A673 (cell line): Measurements from ENCODE around the gene TRERF1. TPM values are rescaled to one million over a fixed set of nuclear protein-coding genes. Genes with fewer than 3 reads are reported as not detected.

ENCODE experiments used
- BruUV-seq: library from RNA; stranded (reverse); fragments of 400-500 nt; replicated peaks from 2 replicates; lab custom pipeline; 2021; lab: Mats Ljungman, UMichigan
- CTCF ChIA-PET: fragments of 300-600 bp; sonication (Branson Sonifier 250); formaldehyde crosslinking; loops from one replicate; lab custom pipeline; 2022; ENCODE audit warnings: antibody characterized with exemption; lab: Charles Lee
- POLR2A ChIA-PET: fragments of 300-600 bp; sonication (Branson Sonifier 250); formaldehyde crosslinking; loops from one replicate; lab custom pipeline; 2022; ENCODE audit warnings: antibody characterized with exemption; ENCODE audit not compliant: low non-redundant PET; lab: Charles Lee
- DNase-seq: peaks from one replicate; pipeline ENCODE4 v3.0.0-alpha.2; 2015; ENCODE audit warnings: low spot score
- H3K27ac ChIP-seq: fragments of 200-600 bp; sonication (generic); 2 replicates; pipeline ENCODE4 v1.5.1; 2016; ENCODE audit warnings: mixed run types, low read depth, mild to moderate bottlenecking, mixed read lengths, antibody characterized with exemption, low read length; ENCODE audit not compliant: poor library complexity, severe bottlenecking
- H3K27me3 ChIP-seq: fragments of 200-600 bp; sonication (generic); replicated peaks from 2 replicates; pipeline ENCODE4 v1.6.1; 2017; ENCODE audit warnings: mixed run types, low read depth, mild to moderate bottlenecking, mixed read lengths, antibody characterized with exemption, low read length; ENCODE audit not compliant: insufficient read depth, poor library complexity
- H3K36me3 ChIP-seq: fragments of 200-600 bp; sonication (generic); 2 replicates; pipeline ENCODE4 v1.6.1; 2016; ENCODE audit warnings: mixed run types, mild to moderate bottlenecking, mixed read lengths, antibody characterized with exemption, low read length; ENCODE audit not compliant: insufficient read depth, poor library complexity, severe bottlenecking
- H3K4me1 ChIP-seq: fragments of 200-600 bp; sonication (generic); 2 replicates; pipeline ENCODE4 v1.6.1; 2017; ENCODE audit warnings: mixed run types, mild to moderate bottlenecking, mixed read lengths, antibody characterized with exemption, low read length; ENCODE audit not compliant: insufficient read depth, poor library complexity, severe bottlenecking
- H3K4me3 ChIP-seq: fragments of 200-600 bp; sonication (generic); 2 replicates; pipeline ENCODE4 v1.5.1; 2016; ENCODE audit warnings: low read depth, mixed run types, mild to moderate bottlenecking, mixed read lengths, low read length; ENCODE audit not compliant: poor library complexity, severe bottlenecking
- H3K9me3 ChIP-seq: fragments of 200-600 bp; sonication (generic); 2 replicates; pipeline ENCODE4 v1.6.1; 2016; ENCODE audit warnings: mixed run types, low read depth, mild to moderate bottlenecking, mixed read lengths, antibody characterized with exemption, low read length; ENCODE audit not compliant: poor library complexity, severe bottlenecking
- CTCF ChIP-seq: fragments of 300-800, 200-600 bp; sonication (generic); conservative IDR thresholded peaks from 2 replicates; pipeline ENCODE4 v1.5.1; 2017; ENCODE audit warnings: low read depth, mild to moderate bottlenecking, antibody characterized with exemption, low read length, moderate library complexity, mixed read lengths
- EZH2 ChIP-seq: fragments of 200-600 bp; sonication (generic); IDR thresholded peaks from 2 replicates; pipeline ENCODE4 v1.6.1; 2017; ENCODE audit warnings: borderline replicate concordance, low read depth, mild to moderate bottlenecking, mixed read lengths, antibody characterized with exemption, low read length; ENCODE audit not compliant: poor library complexity, severe bottlenecking
- intact Hi-C: fragments of 100-400 bp; cut with micrococcal nuclease; formaldehyde crosslinking; loops from one replicate; pipeline ENCODE4 v1.10.0; 2022; ENCODE audit not compliant: unreplicated experiment
- total RNA-seq: library from RNA; stranded (reverse); gene quantifications from 2 replicates; pipeline ENCODE4 v1.2.3, GENCODE V29; 2021

TRERF1 gene
- total RNA-seq, 1 experiment from 2014 or later: 9.5 TPM

GRCh38 chr6:42426191-42426590 is 25.5 kb downstream of the TRERF1 start:
- intact Hi-C loops: no loop called here
- Histone ChIP-seq H3K27me3 (no peaks in the 10 kb centered on the region), H3K36me3 (no peaks in the 10 kb centered on the region), H3K4me3 (no peak overlapping the region), H3K9me3 (no peaks in the 10 kb centered on the region), H3K4me1 (peaks cover 16% of the 10 kb centered on the region), H3K27ac (no peak overlapping the region)
- POLR2A ChIA-PET: no interaction called here
- TF ChIP-seq CTCF: no peak
- TF ChIP-seq EZH2: no peak
- CTCF ChIA-PET: no interaction called here
- BruUV-seq: no TSS peak
- DNase-seq: no peak

- Histone ChIP-seq H3K27me3 (no peaks in the 10 kb centered on the region), H3K27ac (no peak overlapping the region), H3K4me3 (no peak overlapping the region), H3K36me3 (no peaks in the 10 kb centered on the region), H3K9me3 (no peaks in the 10 kb centered on the region), H3K4me1 (peaks cover 16% of the 10 kb centered on the region)
- BruUV-seq: no TSS peak
- CTCF ChIA-PET: no interaction called here
- POLR2A ChIA-PET: no interaction called here
- no peak for DNase-seq
- intact Hi-C loops: no loop called here
- no peak for TF ChIP-seq CTCF
- no peak for TF ChIP-seq EZH2
These were observed 26.7 kb downstream of the TRERF1 start for GRCh38 chr6:42424906-42425474.

GRCh38 chr6:42423244-42423643 is 28.5 kb downstream of the TRERF1 start:
- TF ChIP-seq CTCF: no peak
- Histone ChIP-seq H3K36me3 (no peaks in the 10 kb centered on the region), H3K4me3 (no peak overlapping the region), H3K9me3 (no peaks in the 10 kb centered on the region), H3K27me3 (no peaks in the 10 kb centered on the region), H3K4me1 (peaks cover 2% of the 10 kb centered on the region), H3K27ac (no peak overlapping the region)
- ChIA-PET POLR2A (no interaction called here), CTCF (no interaction called here)
- intact Hi-C loops: no loop called here
- BruUV-seq: no TSS peak
- DNase-seq: no peak
